Fibroblast of lung (primary cell): ENCODE measurements around the gene OBSCN.

Experiments used
- CTCF ChIP-seq, 2 donors: IDR thresholded peaks in 1 of 2; conservative IDR thresholded peaks in 1 of 2; 1 replicate in 1 of 2; 2 replicates in 1 of 2; pipeline ENCODE4 v1.5.1; 2011 to 2012; ENCODE audit warnings: low read length in 2 of 2, control low read depth in 1 of 2, inconsistent platforms in 1 of 2, low read depth in 1 of 2, mild to moderate bottlenecking in 1 of 2
- EZH2 ChIP-seq: IDR thresholded peaks from 2 replicates; pipeline ENCODE4 v1.5.1; 2012; ENCODE audit warnings: low read length, control low read depth, mild to moderate bottlenecking; ENCODE audit errors: missing control alignments

DNA sequence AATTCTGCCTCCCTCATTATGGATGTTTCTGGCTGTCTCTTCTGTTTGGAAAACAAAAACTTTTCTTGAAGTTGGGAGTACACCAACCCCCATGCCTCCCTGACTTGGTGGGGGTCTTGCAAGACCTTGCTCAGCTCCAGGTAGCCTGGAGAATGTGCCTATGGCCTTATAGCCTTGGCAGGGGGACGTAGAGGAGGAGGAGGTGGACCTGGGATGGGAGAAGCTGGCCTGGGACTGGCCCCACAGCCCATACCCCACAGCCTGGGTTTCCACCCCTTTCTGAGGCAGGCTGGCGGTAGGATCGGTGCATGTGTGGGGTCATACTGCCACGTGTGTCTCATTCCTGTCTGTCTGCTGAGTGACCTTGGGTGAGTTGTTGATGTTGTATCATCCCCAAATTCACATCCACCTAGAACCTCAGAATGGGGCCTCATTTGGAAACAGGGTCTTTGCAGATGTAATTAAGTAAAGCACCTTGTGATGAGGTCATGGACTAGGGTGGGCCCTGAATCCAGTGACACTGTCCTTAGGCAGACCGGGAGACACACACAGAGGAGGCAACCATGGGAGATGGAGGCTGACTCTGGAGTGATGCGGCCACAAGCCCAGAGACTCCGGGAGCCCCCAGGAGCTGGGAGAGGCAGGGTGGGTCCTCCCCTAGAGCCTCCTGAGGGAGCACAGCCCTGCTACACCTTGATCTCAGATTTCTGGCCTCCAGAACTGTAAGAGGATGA lies 18.5 kb downstream of the OBSCN start:
- TF ChIP-seq CTCF (conservative IDR thresholded peaks at IDR 0.05 in 1 of 2, IDR thresholded peaks at IDR 0.05 in 1 of 2; ENCODE audit: low read depth in 1 of 2, low read length in 2 of 2) (no peak), EZH2 (no peak)
